NCI-H82 treated with DMSO at 0.1 percent for 48 hours (cell line): ENCODE data around the gene TMEM134.

ENCODE experiments used
- DNase-seq: peaks from one replicate; lab custom pipeline; 2025; ENCODE audit not compliant: unreplicated experiment; lab: John Stamatoyannopoulos, UW

The TMEM134 gene

DNA sequence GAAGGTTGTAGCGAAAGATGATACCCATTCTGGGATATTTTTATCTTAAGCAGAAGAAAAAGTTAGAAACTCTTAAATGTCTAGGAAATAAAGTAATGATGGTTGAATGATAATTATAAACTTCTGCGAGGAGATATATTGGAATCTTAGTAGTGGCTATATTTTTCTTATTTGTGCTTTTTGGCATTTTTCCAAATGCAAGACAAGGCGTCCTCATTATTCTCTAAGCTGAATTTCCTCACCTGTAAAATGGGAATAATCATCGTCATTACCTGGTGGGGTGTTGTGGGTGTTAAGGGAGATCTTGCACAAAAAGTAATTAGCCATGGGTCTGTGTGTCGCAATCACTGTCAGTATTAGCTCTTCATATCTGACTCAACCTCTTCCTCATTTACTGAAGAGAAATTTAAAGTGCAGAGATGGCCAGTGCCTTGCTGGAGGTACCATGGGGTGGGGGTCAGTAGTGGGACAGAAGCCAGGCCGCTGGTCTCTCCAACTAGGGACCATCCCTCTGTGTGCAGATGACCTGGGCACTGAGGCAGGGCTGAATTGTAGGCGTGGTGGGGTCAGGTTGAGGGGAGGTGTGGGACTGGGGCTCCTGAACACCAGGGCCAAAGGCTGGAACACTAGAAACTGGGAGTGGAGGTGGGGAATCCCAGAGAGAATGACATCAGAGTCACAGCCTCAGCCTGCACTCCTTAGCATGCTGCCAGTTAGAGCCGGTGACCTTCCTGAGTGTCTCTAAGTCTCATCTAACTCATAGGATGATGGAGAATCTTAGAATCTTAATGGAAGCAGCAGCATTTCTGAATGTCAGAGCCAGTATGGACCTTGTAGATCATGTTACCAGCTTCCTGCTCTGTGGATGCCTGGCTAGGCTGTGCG, 32.0 kb upstream of the TMEM134 start:
- no peak for DNase-seq

DNA sequence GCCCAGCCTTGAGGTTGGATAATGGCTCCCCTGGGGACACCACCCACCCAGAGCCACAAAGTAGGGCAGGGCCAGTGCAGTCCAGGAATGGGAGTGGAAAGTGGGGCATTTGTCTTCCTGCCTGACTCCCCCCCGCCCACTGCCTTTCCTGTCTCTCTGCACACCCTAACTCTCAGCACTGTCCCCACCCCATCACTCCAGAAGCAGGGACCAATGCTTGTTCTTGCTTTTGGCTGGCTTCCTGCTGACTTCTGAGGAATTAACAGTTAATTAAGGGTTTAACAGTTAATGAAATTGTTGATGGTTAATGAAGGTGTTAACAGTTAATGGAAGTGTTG, 31.4 kb upstream of the TMEM134 start:
- no peak for DNase-seq

DNA sequence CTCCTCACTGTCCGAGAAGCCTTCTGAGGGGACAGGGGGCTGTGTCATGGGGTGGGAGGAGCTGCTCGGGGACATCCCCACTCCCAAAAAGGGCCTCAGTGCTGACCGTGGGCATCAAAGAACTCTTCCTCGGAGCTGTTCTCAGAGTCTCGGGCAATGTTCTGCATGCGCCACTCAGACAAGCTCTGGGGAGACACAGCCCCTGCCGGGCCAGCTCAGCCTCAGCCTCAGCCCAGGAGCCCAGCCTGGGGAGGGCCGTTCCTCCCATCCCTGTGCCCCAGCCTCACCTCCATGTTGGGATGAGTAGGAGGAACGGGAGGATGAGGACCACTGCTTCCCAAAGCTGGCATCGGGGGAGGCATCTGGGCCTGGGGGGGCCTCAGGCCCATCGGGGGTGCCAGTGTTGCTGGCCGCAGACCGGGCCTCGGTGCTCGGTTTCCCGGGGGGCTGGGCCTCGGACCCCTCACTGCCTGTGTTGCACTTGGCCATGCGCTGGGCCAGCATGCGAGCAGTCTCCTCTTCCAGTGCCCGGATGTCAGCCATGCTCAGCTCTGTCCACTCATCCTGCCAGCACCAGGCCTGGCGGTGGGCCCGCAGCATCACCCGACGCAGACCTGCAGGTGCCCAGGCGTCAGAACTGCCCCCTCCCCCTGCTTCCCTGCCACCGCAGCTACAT, 30.9 kb upstream of the TMEM134 start:
- no peak for DNase-seq

DNA sequence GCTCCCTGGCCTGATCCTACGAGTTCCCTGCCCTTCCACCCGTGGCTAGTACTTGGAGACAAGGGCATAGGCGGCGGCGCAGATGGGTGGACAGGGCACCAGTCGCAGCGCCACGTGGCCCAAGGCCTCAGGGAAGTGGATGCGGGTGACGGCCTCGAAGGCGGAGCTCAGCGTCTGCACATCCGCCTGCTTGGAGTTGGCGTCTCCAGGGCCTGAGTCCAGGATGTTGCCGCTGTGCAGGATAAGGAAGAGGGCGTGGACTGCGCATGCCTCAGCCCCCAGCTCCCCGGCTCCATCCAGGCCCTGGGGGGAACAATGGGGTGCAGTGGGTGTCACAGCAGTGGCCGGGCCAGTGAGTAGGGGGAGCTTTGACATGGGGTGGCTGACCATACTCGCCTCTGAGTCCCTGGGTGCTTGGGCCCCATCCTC, 29.5 kb upstream of the TMEM134 start:
- no peak for DNase-seq

DNA sequence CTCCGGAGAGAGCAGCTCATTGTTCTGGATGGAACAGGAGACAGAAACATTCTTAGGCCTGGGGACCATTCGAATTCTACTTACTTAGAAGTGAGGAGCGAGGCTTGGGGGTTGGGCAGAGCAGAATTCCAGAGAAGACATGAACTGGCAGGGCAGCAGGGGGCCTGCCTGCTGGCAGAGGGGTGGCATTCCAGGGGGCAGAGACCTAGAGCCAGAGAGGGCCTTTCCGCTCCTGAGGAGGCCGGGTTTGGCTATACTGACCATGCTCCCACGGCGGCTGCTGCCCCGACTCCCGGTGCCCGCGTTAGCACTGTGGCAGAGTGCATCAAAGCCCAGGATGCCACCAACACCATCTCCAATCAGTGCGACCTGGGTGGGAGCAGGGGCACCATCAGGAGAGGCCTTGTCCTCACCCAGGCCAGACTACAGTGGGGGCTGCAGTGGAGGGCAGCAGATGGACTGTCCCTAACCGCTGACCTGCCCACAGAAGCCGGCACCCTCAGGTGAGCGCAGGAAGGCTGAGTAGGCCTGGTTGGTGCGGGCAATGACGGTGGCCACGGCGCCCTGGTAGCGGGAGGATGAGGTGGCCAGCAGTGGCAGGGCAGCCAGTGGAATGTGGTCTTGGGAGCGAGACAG, 28.7 kb upstream of the TMEM134 start:
- no peak for DNase-seq

DNA sequence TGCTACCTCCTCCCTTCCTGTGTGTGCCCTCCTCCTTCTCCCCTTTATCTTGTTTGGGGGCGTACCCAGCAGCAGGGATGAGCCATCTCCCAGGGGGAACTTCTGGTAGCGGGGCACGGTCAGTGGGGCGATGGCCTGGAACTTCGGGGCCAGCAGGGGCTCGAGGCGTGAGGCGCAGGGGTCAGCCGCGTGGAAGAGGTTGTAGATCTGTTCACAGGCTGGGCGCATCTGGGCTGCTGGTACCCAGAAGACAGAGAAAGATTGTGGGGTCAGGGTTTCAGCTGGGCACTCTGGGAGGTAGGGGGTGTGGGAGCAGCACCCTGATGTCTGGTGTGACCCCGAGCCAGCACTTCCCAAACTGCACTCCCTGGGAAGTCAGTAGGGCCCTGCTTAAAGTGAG, 27.1 kb upstream of the TMEM134 start:
- DNase-seq: no peak

DNA sequence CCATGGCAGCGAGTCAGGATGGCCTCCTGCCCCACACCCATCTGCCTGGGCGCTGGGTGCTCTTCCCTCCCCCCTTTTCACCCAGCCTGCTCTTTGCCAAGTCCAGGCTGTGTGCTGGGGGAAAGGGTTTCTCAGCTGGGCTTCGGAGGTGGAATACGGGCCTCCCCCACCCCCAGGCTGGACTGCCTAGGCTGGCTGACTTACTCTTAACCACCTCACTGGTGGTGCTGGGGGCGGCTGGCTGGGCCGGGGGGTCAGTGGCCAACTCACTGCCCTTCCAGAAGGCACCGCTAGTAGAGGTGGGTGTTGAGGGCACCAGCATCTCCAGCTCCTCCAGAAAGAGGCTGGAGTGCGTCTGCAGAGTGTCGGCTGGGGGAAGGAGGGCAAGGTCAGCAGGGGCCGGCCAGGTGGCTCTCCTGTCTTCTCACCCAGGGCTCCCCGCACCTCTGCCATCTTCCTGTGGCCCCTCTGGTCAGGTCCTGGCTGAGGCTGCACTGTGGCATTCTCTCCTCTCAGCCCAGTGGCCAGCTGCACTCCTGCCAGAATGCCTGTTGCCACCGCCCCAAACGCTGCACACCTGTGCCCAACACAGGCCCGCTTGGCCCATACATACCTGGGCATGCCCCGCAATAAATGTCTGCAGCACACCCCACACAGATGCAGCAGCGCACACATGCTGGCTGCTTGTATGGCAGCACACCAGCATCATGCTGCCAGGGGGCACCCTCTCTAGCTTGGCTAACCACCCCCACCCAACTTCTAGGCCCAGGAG, 26.4 kb upstream of the TMEM134 start:
- DNase-seq: no peak

DNA sequence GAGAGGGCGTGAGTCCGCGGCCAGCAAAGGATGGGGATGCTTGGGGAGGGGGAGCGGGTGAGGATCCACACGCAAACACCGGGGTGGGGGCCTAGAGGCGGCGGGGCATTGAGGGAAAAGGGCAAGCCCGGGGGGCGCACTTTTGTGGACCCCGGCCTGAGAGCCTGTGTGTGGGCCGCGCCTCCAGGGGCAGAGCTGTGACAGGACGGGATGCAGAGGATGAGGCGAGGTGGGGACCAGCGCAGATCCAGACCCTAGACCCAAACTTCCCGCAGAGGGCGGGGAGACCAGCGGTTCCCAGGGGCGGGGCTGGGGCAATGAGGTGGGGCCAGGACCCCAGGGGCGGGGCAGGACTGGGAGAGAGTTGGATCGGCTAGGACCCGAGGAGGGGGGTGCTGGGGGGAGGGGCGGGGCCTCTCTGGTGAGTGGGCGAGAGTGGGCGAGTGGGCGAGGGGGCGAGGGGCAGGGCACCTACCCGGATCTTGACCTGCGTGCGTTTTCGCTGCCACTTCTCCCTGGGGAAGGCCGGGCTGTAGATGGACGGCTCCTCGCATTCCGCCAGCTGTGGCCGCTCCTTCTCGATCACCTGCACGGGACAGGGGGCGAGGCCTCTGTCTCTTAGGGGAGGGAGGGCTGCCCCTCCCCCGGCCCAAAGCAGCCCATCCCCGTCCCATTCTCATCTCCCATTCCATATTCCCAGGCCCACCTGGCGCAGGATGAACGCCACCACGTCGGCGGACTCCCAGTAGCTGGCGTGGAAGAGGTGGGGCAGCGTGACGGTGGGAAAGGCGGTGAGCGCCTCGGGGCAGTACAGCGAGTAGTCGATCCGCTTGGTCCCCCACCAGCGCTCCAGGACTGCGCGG, 25.6 kb upstream of the TMEM134 start:
- DNase-seq: no peak

DNA sequence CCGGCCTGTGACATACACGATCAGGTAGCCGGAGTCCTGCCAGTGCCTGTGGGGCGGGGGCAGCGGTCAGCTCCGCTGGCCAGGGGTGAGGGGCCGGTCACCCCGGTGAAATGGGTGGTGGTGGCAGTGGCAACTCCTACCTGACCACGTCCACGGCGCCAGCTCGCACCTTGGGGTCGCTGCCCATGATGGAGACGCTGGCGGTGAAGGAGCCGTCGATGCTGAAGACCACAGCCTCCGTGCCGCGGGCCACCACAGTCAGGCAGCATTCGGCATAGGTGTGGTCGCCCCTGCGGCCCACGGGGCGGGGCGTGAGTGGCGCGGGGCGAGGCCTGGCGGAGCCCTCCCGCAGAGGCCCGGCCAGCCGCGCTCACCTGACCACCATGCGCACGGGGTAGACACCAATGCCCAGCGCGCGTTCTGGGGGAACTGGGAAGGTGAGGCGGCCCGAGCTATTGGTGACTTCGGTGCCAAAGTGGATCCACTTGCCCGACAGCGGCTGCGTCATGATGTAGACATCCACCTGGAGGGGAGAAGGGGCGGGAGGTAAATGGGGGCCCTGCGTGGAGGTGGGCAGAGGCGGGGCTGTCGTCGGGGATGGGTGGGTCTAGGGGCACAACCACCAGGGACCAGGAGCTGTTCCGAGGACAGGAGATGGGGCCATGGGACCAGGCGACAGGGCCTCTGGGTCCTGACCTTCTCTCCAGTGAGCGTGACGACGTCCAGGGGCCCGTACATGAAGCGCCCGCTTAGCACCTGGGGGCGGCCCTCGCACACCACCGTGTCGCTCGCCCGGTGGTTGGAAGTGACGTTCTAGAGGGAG, 24.7 kb upstream of the TMEM134 start:
- no peak for DNase-seq

DNA sequence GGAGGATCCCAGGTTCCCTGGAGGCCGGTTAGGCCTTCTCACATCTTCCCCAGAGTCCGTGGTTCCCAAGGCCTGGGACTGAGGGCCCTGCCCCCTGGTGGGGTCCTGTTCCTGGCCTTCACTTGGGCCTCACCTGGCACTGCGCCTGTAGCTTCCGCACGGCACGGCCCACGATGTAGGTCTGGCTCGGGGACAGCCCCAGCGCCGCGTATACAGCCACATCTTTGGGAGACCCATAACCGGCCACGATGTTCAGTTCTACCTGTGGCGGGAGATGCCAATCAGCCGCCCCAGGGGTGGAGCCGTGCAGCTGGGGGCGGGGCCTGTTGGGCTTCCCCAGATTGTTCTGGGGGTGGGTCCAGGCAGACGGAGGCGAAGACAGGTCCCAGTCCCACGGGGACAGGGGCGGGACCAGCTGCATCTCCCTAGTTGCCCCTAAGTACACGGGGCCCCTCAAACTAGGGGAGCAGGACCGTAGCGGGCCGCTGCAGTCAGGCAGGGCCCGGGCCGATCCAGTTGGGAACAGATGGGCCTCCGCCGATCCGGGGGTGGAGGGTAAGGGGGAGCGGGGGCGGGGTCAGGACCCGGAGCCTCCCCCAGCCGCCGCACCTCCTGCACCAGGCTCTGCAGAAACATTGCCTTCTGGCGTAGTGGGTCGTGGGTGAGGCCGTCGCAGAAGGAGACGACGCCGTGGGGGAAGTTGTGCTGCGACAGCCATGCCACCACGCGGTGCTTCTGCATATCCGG, 23.9 kb upstream of the TMEM134 start:
- DNase-seq: no peak

DNA sequence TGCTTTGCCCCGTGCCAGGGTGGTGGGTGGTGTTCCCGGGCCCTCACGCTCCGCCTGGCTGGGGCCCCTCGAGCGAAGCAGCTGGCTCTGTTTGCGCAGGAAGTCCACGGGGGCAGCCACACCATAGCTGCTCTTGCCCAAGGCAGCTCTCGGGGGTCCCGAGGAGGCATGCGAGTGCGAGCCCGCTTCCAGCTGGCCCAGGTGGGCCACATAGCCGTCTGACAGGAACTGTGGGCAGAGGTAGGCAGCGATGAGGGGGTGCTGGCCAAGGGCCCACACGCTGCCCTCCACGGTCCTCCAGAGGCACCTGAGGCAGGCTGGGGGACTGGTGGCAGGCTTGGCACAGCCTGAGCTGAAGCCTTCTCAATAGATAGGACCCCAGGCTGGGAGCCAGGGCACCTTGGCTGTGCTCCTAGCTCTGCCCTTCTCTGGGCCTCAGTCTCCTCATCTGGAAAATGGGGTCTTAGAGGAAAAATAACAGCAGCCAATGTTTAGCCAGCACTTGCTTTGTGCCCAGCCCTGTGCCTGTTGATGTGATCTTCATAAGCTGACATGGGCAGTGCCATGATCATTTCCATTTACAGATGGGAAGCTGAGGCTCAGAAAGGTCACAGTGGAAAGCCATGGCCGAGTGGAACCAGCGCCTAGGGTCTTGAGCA, 23.1 kb upstream of the TMEM134 start:
- no peak for DNase-seq

DNA sequence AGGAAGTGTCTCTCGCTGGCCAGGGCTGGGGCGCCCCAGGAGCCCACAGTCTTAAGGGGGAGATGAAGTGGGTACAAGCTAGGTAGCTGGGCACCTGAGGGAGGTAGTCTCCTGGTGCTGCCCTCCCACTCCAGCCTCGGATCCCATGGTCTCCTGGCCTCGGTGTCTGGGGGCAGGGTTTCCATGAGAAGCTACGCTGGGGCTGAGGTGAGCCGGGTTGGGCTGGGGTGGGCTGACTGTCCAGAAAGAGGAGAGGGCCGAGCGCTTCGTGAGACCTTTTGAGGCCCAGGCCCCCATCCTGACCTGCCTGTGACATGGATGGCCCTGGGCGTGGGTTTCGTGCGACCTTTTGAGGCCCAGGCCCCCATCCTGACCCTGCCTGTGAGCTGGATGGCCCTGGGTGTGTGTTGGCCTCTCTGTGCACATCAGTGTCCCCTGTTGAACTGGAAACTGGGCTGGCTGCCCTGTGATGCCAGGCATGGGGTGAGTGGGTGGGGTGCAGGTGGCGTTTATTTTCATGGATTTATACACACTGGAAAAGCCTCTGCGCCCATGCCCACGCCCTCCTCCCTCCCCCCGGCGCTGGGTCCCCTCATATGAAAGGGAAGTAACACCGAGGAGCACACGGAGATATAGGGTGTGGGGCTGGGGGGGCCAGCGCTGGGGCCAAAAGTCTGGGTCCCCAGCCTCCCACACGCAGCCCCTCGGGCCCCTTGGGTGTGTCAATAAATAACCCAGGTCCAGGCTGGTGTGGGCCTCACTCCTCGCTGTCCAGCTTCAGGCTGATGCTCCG, 22.4 kb upstream of the TMEM134 start:
- no peak for DNase-seq

DNA sequence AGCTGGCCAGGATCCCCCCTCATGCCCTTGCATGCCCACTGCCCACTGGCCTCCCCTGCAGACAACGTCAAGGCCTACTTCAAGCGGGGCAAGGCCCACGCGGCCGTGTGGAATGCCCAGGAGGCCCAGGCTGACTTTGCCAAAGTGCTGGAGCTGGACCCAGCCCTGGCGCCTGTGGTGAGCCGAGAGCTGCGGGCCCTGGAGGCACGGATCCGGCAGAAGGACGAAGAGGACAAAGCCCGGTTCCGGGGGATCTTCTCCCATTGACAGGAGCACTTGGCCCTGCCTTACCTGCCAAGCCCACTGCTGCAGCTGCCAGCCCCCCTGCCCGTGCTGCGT, 21.6 kb upstream of the TMEM134 start:
- no peak for DNase-seq

DNA sequence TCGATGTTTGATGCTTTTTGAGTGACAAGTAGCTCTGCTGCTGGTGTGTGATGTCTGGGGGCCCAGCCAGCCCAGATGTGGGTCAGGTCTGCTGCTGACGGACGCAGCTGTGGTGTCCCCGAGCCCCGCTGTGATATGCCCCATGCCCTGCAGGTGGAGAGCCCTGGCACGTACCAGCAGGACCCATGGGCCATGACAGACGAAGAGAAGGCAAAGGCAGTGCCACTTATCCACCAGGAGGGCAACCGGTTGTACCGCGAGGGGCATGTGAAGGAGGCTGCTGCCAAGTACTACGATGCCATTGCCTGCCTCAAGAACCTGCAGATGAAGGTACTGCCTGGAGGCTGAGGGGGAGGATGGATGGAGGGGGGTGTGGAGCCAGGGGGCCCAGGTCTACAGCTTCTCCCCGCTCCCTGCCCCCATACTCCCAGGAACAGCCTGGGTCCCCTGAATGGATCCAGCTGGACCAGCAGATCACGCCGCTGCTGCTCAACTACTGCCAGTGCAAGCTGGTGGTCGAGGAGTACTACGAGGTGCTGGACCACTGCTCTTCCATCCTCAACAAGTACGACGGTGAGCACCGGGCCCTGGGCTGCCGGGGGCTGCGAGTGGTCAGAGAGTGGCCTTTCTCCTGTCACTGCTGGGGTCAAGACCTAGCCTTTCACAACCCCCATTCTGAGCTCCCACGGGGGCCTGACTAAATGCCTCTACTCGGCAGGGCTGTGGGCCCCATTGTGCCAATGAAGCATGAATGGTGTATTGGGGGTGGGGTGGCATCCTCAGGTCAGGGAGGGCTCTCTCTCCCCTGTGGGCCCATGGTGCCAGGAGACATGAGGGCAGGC, 21.1 kb upstream of the TMEM134 start:
- DNase-seq: no peak

DNA sequence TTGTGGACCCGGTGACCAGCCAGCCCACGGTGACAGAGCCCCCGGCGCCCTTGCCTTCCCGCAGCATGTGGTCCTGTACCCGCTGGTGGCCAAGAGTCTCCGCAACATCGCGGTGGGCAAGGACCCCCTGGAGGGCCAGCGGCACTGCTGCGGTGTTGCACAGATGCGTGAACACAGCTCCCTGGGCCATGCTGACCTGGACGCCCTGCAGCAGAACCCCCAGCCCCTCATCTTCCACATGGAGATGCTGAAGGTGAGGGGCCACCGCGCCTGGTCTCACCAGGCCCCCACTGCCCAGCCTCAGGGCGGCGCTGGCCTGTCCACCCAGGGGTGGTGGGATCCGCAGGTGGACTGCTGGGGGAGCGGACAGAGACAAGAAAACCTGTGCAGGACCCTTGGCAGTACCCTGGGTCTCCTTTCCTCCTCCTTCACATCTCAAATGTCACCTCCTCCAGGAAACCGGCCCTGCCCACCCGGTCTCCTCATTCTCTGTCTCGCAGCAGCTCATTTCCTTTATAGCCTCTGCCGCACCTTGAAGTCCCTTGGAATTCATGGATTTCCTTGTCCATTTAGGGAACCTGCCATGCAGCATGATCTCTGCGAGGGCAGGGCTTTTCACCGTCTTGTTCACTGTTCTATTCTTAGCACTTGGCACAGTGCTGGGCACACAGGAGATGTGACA, 20.3 kb upstream of the TMEM134 start:
- no peak for DNase-seq

DNA sequence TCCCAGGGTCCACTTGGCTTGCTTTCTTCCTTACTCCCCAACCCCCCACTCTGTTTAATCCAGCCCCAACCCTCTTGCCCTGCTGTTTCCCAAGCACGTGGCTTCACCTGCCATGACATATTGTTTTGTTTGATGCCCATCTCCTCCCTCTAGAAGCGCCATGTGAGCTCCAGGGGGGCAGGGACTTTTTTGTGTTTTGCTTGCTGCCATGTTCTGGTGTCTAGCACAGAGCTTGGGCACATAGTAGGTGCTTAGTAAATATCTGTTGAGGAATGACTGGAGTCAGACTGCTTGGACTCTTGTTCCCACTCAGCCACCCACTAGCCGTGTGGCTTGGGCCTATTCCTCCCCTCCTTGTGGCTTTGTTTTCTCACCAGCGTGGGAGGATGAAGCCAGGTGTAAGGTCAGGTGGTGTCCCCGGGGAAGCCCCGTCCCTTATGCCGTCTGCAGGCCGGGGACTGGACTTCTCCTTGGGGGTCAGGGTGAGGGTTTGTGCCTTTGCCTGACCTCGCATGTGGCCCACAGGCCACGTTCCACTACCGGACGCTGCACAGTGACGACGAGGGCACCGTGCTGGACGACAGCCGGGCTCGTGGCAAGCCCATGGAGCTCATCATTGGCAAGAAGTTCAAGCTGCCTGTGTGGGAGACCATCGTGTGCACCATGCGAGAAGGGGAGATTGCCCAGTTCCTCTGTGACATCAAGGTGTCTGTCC, 17.6 kb upstream of the TMEM134 start:
- DNase-seq: no peak
